Endothelial cell of umbilical vein (primary cell): ENCODE results near the gene CPED1. TPM values are rescaled to one million over a fixed set of nuclear protein-coding genes. Genes with fewer than 3 reads are reported as not detected.

Experiments
- BruUV-seq: library from RNA; stranded (reverse); fragments of 400-500 nt; replicated peaks from 2 replicates; lab custom pipeline; 2021; lab: Mats Ljungman, UMichigan
- CTCF ChIA-PET: fragments of 300-600, 350-600 bp; sonication (Branson Sonifier 250); formaldehyde crosslinking; loops from one replicate; lab custom pipeline; 2021; ENCODE audit warnings: antibody characterized with exemption, inconsistent platforms; lab: Charles Lee
- POLR2A ChIA-PET: fragments of 300-600, 350-600 bp; sonication (Branson Sonifier 250); formaldehyde crosslinking; loops from one replicate; lab custom pipeline; 2021; ENCODE audit warnings: antibody characterized with exemption, inconsistent platforms; lab: Charles Lee
- DNase-seq: peaks from one replicate; pipeline ENCODE4 v3.0.0-alpha.2; 2011; ENCODE audit warnings: low read depth, low spot score
- FAIRE-seq: peaks from 2 replicates; lab custom pipeline; 2011; peaks lifted over from hg19 to GRCh38; lab: Jason Lieb, UNC
- H2AFZ ChIP-seq: 2 replicates; pipeline ENCODE4 v1.6.0; 2012; ENCODE audit warnings: low read depth, low read length, control low read depth, inconsistent platforms
- H3K27ac ChIP-seq: 2 replicates; pipeline ENCODE4 v1.5.1; 2011; ENCODE audit warnings: low read depth, mild to moderate bottlenecking, control low read depth, low read length, moderate library complexity; ENCODE audit not compliant: insufficient read depth
- H3K27me3 ChIP-seq, 2 experiments: 2 replicates each; pipeline versions ENCODE4 v1.6.0 to v1.6.1; 2011; ENCODE audit warnings: low read length in 2 of 2, mixed read lengths in 1 of 2; ENCODE audit not compliant: control insufficient read depth in 2 of 2, insufficient read depth in 2 of 2
- H3K36me3 ChIP-seq, 2 experiments: 2 replicates in 1 of 2; 3 replicates in 1 of 2; pipeline ENCODE4 v1.5.1; 2011; ENCODE audit warnings: low read length in 2 of 2, mild to moderate bottlenecking in 1 of 2, moderate library complexity in 1 of 2; ENCODE audit not compliant: control insufficient read depth in 2 of 2, insufficient read depth in 2 of 2; ENCODE audit errors: extremely low read depth in 1 of 2
- H3K4me1 ChIP-seq: 3 replicates; pipeline ENCODE4 v1.5.1; 2011; ENCODE audit warnings: mild to moderate bottlenecking, low read length; ENCODE audit not compliant: control insufficient read depth, insufficient read depth; ENCODE audit errors: extremely low read depth
- H3K4me2 ChIP-seq: 2 replicates; pipeline ENCODE4 v1.6.1; 2011; ENCODE audit warnings: low read length, control low read depth, mixed read lengths; ENCODE audit not compliant: insufficient read depth
- H3K4me3 ChIP-seq, 3 experiments: fragments of 200-600 bp in 1 of 3; sonication (generic), shearing (Covaris generic) in 1 of 3; replicated peaks in 1 of 3; 2 replicates each; pipeline ENCODE4 v1.5.1; 2011 to 2016; ENCODE audit warnings: control low read depth in 3 of 3, low read length in 3 of 3, mild to moderate bottlenecking in 2 of 3, inconsistent platforms in 1 of 3, low read depth in 1 of 3, moderate library complexity in 1 of 3; ENCODE audit not compliant: insufficient read depth in 1 of 3
- H3K79me2 ChIP-seq: 2 replicates; pipeline ENCODE4 v1.6.0; 2012; ENCODE audit warnings: low read length, inconsistent platforms; ENCODE audit not compliant: control insufficient read depth, insufficient read depth
- H3K9ac ChIP-seq: replicated peaks from 2 replicates; pipeline ENCODE3; 2011; ENCODE audit warnings: low read length, control low read depth; ENCODE audit not compliant: insufficient read depth; ENCODE audit errors: extremely low read depth
- H3K9me1 ChIP-seq: replicated peaks from 3 replicates; pipeline ENCODE4 v1.6.0; 2011; ENCODE audit warnings: mild to moderate bottlenecking, low read length; ENCODE audit not compliant: control insufficient read depth, insufficient read depth; ENCODE audit errors: extremely low read depth
- H3K9me3 ChIP-seq: replicated peaks from 2 replicates; pipeline ENCODE4 v1.5.1; 2012; ENCODE audit warnings: low read length, inconsistent platforms; ENCODE audit not compliant: control insufficient read depth, insufficient read depth
- H4K20me1 ChIP-seq: replicated peaks from 2 replicates; pipeline ENCODE3; 2011; ENCODE audit warnings: mild to moderate bottlenecking, low read length; ENCODE audit not compliant: control insufficient read depth, insufficient read depth; ENCODE audit errors: extremely low read depth
- EZH2 ChIP-seq: IDR thresholded peaks from 2 replicates; pipeline ENCODE4 v1.6.1; 2012; ENCODE audit warnings: borderline replicate concordance, low read depth, mild to moderate bottlenecking, moderate library complexity, low read length, inconsistent platforms; ENCODE audit not compliant: severe bottlenecking
- FOS ChIP-seq: IDR thresholded peaks from 2 replicates; pipeline ENCODE4 v1.6.1; 2011; ENCODE audit warnings: mild to moderate bottlenecking, low read length, moderate library complexity, borderline replicate concordance; ENCODE audit not compliant: insufficient read depth
- GATA2 ChIP-seq: IDR thresholded peaks from 2 replicates; pipeline ENCODE4 v1.7.0; 2011; ENCODE audit warnings: low read depth, mild to moderate bottlenecking, moderate library complexity, mixed read lengths, low read length; ENCODE audit not compliant: insufficient read length, insufficient read depth
- JUN ChIP-seq: IDR thresholded peaks from 2 replicates; pipeline ENCODE4 v1.6.1; 2011; ENCODE audit warnings: borderline replicate concordance, low read depth; ENCODE audit not compliant: insufficient read length, insufficient read depth
- MYC ChIP-seq: IDR thresholded peaks from one replicate; pipeline ENCODE4 v1.6.1; 2011; ENCODE audit warnings: mild to moderate bottlenecking, low read depth, low read length
- POLR2A ChIP-seq: IDR thresholded peaks from 2 replicates; pipeline ENCODE4 v1.6.1; 2012; ENCODE audit warnings: low read depth, mild to moderate bottlenecking, control low read depth, low read length
- POLR2AphosphoS5 ChIP-seq: IDR thresholded peaks from 2 replicates; pipeline ENCODE4 v1.6.1; 2012; ENCODE audit warnings: low read depth, mild to moderate bottlenecking, control low read depth, low read length, moderate library complexity; ENCODE audit not compliant: insufficient read depth
- dilution Hi-C: fragments of 300-500 bp; cut with MboI; formaldehyde crosslinking; loops from one replicate; pipeline ENCODE4 v1.15.0; 2019; ENCODE audit warnings: low sequenced_read_pairs; ENCODE audit not compliant: extremely low pct_ligation_motif_present
- intact Hi-C: fragments of 100-400 bp; cut with micrococcal nuclease; formaldehyde crosslinking; loops from one replicate; pipeline ENCODE4 v1.10.0; 2022
- polyA plus RNA-seq, 4 experiments: library from polyadenylated mRNA; depleted of rRNA in 3 of 4; stranded (reverse) in 3 of 4; unstranded in 1 of 4; fragments of >200 nt; gene quantifications; 2 replicates each; pipeline versions ENCODE4 v1.2.1 to v1.2.3, GENCODE V29; 2011 to 2012; ENCODE audit warnings: missing spikeins in 1 of 4
- total RNA-seq: library from RNA; stranded (reverse); gene quantifications from 2 replicates; pipeline ENCODE4 v1.2.3, GENCODE V29; 2021
- TF ChIP-seq, protein P1 (sequence below), 2 donors: IDR thresholded peaks; 1 replicate in 1 of 2; 2 replicates in 1 of 2; pipeline ENCODE4 v1.5.1; 2011; ENCODE audit warnings: low read length in 2 of 2, mild to moderate bottlenecking in 2 of 2, moderate library complexity in 2 of 2, control low read depth in 1 of 2, inconsistent platforms in 1 of 2, low read depth in 1 of 2; ENCODE audit not compliant: insufficient read depth in 1 of 2; ENCODE audit errors: extremely low read depth in 1 of 2
- TF ChIP-seq, protein P2 (sequence below): IDR thresholded peaks from 2 replicates; pipeline ENCODE4 v1.6.1; 2011; ENCODE audit not compliant: insufficient read depth, insufficient read length

Gene CPED1
- total and polyA plus RNA-seq, 2 donors (not counting 3 experiments of a cell fraction or from before 2014, with no cell fraction given), result 0.22 to 3.0 TPM

DNA sequence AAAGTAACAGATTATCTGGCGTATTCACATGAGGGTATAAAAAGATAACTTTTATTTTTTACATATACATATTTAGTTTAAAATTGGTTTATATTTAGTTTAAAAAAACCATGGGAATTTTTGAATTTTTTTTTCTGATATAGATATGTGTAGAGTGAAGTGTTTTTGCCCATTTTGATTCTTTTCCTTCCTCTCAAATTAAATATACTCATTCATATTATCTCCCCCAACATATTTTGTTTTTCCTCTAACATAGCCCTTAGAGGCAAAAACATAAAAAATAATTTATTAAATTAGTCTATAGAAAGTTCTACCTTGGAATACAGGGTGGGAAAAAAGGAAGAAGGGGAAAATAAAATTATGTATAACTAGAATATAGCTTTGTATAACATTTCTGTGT lies 137.7 kb downstream of the CPED1 start:
- Histone ChIP-seq H3K4me2 (no peak overlapping the region), H3K9ac (no peak overlapping the region), H3K36me3 (no peaks in the 10 kb centered on the region), H3K9me3 (no peaks in the 10 kb centered on the region), H3K79me2 (no peaks in the 10 kb centered on the region), H2AFZ (no peak overlapping the region), H3K27ac (no peak overlapping the region), H3K9me1 (no peaks in the 10 kb centered on the region), H3K4me3 (no peak overlapping the region), H4K20me1 (no peaks in the 10 kb centered on the region), H3K27me3 (no peaks in the 10 kb centered on the region), H3K4me1 (no peaks in the 10 kb centered on the region)
- DNase-seq, result no peak
- intact Hi-C loops, result loop anchor here (1.0 to 5.0 kb wide), 2 partner anchors 241 to 868 kb away; no protein-coding TSS in a partner anchor
- POLR2A ChIA-PET, result no interaction called here
- no peak for FAIRE-seq
- CTCF ChIA-PET, result interaction anchor here (0.7 to 1.6 kb wide), 3 partner anchors 241 to 868 kb away, joined by 3 to 21 read pairs (median 5); no protein-coding TSS in a partner anchor
- no TSS peak for BruUV-seq
- dilution Hi-C loops, result no loop called here
- no peak for TF ChIP-seq POLR2A
- no peak for TF ChIP-seq EZH2
- no peak for TF ChIP-seq FOS
- TF ChIP-seq, protein P1, sequence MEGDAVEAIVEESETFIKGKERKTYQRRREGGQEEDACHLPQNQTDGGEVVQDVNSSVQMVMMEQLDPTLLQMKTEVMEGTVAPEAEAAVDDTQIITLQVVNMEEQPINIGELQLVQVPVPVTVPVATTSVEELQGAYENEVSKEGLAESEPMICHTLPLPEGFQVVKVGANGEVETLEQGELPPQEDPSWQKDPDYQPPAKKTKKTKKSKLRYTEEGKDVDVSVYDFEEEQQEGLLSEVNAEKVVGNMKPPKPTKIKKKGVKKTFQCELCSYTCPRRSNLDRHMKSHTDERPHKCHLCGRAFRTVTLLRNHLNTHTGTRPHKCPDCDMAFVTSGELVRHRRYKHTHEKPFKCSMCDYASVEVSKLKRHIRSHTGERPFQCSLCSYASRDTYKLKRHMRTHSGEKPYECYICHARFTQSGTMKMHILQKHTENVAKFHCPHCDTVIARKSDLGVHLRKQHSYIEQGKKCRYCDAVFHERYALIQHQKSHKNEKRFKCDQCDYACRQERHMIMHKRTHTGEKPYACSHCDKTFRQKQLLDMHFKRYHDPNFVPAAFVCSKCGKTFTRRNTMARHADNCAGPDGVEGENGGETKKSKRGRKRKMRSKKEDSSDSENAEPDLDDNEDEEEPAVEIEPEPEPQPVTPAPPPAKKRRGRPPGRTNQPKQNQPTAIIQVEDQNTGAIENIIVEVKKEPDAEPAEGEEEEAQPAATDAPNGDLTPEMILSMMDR (IDR thresholded peaks at IDR 0.05; ENCODE audit: extremely low read depth in 1 of 2, insufficient read depth in 1 of 2, low read depth in 1 of 2, low read length in 2 of 2), result no peak
- TF ChIP-seq, protein P2, sequence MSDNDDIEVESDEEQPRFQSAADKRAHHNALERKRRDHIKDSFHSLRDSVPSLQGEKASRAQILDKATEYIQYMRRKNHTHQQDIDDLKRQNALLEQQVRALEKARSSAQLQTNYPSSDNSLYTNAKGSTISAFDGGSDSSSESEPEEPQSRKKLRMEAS, result no peak
- no peak for TF ChIP-seq JUN
- TF ChIP-seq POLR2AphosphoS5, result no peak
- TF ChIP-seq MYC, result no peak
- TF ChIP-seq GATA2, result no peak
